GM23338 (cell line): Measurements from ENCODE around the gene RASGRP3. TPM values are rescaled to one million over a fixed set of nuclear protein-coding genes. Genes with fewer than 3 reads are reported as not detected.

Experiments
- ATAC-seq: fragments of 200-7000 bp; cut with Tn5 transposase; 3 replicates; pipeline ENCODE4 v1.9.1; 2020
- DNase-seq: peaks from one replicate; pipeline ENCODE4 v3.0.0-alpha.2; 2015; ENCODE audit warnings: low spot score
- H2AFZ ChIP-seq: fragments of 200-600 bp; sonication (generic); 2 replicates; pipeline ENCODE4 v1.8.0; 2016; ENCODE audit warnings: antibody characterized with exemption, mild to moderate bottlenecking, moderate library complexity
- H3F3A ChIP-seq: fragments of 200-600 bp; sonication (generic); replicated peaks from 2 replicates; pipeline ENCODE4 v1.8.0; 2017; ENCODE audit warnings: antibody characterized with exemption, mixed run types, low read depth
- H3K27ac ChIP-seq: fragments of 200-600 bp; sonication (generic); 2 replicates; pipeline ENCODE4 v1.6.1; 2016; ENCODE audit warnings: low read depth
- H3K27me3 ChIP-seq: fragments of 200-600 bp; sonication (generic); 2 replicates; pipeline ENCODE4 v1.8.0; 2016; ENCODE audit warnings: mild to moderate bottlenecking, mixed run types, moderate library complexity; ENCODE audit not compliant: insufficient read depth
- H3K36me3 ChIP-seq: fragments of 200-600 bp; sonication (generic); 2 replicates; pipeline ENCODE4 v1.8.0; 2016; ENCODE audit warnings: mild to moderate bottlenecking; ENCODE audit not compliant: insufficient read depth
- H3K4me1 ChIP-seq: fragments of 200-600 bp; sonication (generic); 2 replicates; pipeline ENCODE4 v1.8.0; 2016; ENCODE audit warnings: mild to moderate bottlenecking, moderate library complexity; ENCODE audit not compliant: insufficient read depth
- H3K4me2 ChIP-seq: fragments of 200-600 bp; sonication (generic); 2 replicates; pipeline ENCODE4 v1.7.1; 2017; ENCODE audit warnings: mixed run types
- H3K4me3 ChIP-seq: fragments of 200-600 bp; sonication (generic); 2 replicates; pipeline ENCODE4 v1.6.1; 2016; ENCODE audit warnings: mixed run types
- H3K79me2 ChIP-seq: fragments of 200-600 bp; sonication (generic); replicated peaks from 2 replicates; pipeline ENCODE4 v1.8.0; 2017; ENCODE audit warnings: mild to moderate bottlenecking; ENCODE audit not compliant: insufficient read depth
- H3K9me2 ChIP-seq: fragments of 200-600 bp; sonication (generic); 2 replicates; pipeline ENCODE4 v1.8.0; 2017; ENCODE audit not compliant: insufficient read depth
- H4K20me1 ChIP-seq: fragments of 200-600 bp; sonication (generic); replicated peaks from 2 replicates; pipeline ENCODE4 v1.8.0; 2017; ENCODE audit warnings: mild to moderate bottlenecking; ENCODE audit not compliant: insufficient read depth
- H3K27ac Mint-ChIP-seq: 2 replicates; pipeline ENCODE4 v1.8.0; 2020; ENCODE audit warnings: inconsistent platforms, mild to moderate bottlenecking, moderate library complexity, mixed read lengths
- H3K27me3 Mint-ChIP-seq: 3 replicates; pipeline ENCODE4 v1.8.0; 2022; ENCODE audit warnings: low read depth, mild to moderate bottlenecking, moderate library complexity, mixed read lengths, inconsistent platforms; ENCODE audit not compliant: insufficient read depth, poor library complexity
- H3K36me3 Mint-ChIP-seq: 3 replicates; pipeline ENCODE4 v1.8.0; 2021; ENCODE audit warnings: low read depth, mild to moderate bottlenecking, inconsistent platforms, moderate library complexity, mixed read lengths
- H3K4me1 Mint-ChIP-seq: 3 replicates; pipeline ENCODE4 v1.8.0; 2020; ENCODE audit warnings: mild to moderate bottlenecking, inconsistent platforms, mixed read lengths
- H3K4me3 Mint-ChIP-seq: 3 replicates; pipeline ENCODE4 v1.8.0; 2021; ENCODE audit warnings: moderate library complexity, mild to moderate bottlenecking, inconsistent platforms, mixed read lengths
- H3K9me3 Mint-ChIP-seq: 3 replicates; pipeline ENCODE4 v1.8.0; 2020; ENCODE audit warnings: moderate library complexity, mild to moderate bottlenecking, inconsistent platforms, mixed read lengths
- EZH2 ChIP-seq: fragments of 200-600 bp; sonication (generic); IDR thresholded peaks from one replicate; pipeline ENCODE4 v1.8.0; 2017; ENCODE audit warnings: antibody characterized with exemption, mild to moderate bottlenecking, low read depth; ENCODE audit not compliant: unreplicated experiment
- EZH2phosphoT487 ChIP-seq: fragments of 200-600 bp; sonication (generic); IDR thresholded peaks from one replicate; pipeline ENCODE4 v1.8.1; 2018; ENCODE audit warnings: antibody characterized with exemption; ENCODE audit not compliant: unreplicated experiment
- JUNB ChIP-seq: IDR thresholded peaks from one replicate; pipeline ENCODE4 v1.6.1; 2016; ENCODE audit warnings: antibody characterized with exemption; ENCODE audit not compliant: unreplicated experiment
- NANOG ChIP-seq: IDR thresholded peaks from 2 replicates; pipeline ENCODE4 v1.6.1; 2016; ENCODE audit warnings: antibody characterized with exemption, borderline replicate concordance
- STAT1 ChIP-seq: IDR thresholded peaks from one replicate; pipeline ENCODE4 v1.6.1; 2016; ENCODE audit warnings: antibody characterized with exemption; ENCODE audit not compliant: unreplicated experiment
- ZNF114 ChIP-seq: fragments of 250-450 bp; sonication (Bioruptor Pico); IDR thresholded peaks from 2 replicates; pipeline ENCODE4 v1.5.0; 2020; ENCODE audit warnings: mild to moderate bottlenecking, moderate library complexity
- polyA plus RNA-seq: library from polyadenylated mRNA; unstranded; fragments of >200 nt; fragmentation: Nextera tagmentation; extraction: Ambion mirVana; gene quantifications from 2 replicates; pipeline ENCODE4 v1.2.1, GENCODE V29; 2016
- total RNA-seq: library from RNA; depleted of rRNA; stranded (reverse); fragments of >200 nt; shearing (Covaris generic); gene quantifications from 2 replicates; pipeline ENCODE4 v1.2.3, GENCODE V29; 2014
- TF ChIP-seq, protein P1 (sequence below): fragments of 250-450 bp; sonication (Bioruptor Pico); IDR thresholded peaks from 2 replicates; pipeline ENCODE4 v1.5.0; 2020; ENCODE audit warnings: mild to moderate bottlenecking, moderate library complexity
- TF ChIP-seq, protein P2 (sequence below): IDR thresholded peaks from 2 replicates; pipeline ENCODE4 v1.6.1; 2016; ENCODE audit warnings: antibody characterized with exemption
- TF ChIP-seq, protein P3 (sequence below): IDR thresholded peaks from one replicate; pipeline ENCODE4 v1.6.1; 2018; ENCODE audit warnings: antibody characterized with exemption; ENCODE audit not compliant: unreplicated experiment

RASGRP3 gene
- total and polyA plus RNA-seq, 2 experiments from 2014 or later: 0.19 to 0.69 TPM

DNA sequence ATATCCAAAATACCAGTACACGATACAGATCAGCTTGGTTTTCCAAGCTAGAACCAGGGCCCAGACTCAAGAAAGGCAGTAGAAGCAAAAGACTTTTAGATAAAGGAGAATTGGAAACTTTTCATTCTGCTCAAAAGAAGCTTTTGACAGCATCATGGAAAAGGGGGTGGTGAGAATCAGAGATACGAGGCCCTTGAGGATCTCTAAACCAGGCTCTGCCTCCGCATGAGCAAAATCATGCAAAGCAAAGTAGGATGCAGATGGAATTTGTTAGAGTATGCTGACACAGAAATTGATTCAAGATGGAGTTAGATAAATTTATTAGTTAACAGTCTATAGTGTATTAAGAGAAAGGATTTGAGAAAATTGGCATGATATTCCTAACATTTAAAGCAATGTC, 82.9 kb downstream of the RASGRP3 start:
- Mint-ChIP-seq H3K27ac (no peak overlapping the region), H3K4me3 (no peak overlapping the region), H3K9me3 (no peaks in the 10 kb centered on the region; the same call in 2 of the 3 replicates), H3K27me3 (no peaks in the 10 kb centered on the region), H3K4me1 (peaks cover 15% of the 10 kb centered on the region), H3K36me3 (peaks cover 2% of the 10 kb centered on the region; the same call in 2 of the 3 replicates)
- no peaks in the 10 kb centered on the region for H3F3A ChIP-seq
- no peaks in the 10 kb centered on the region for H3K9me2 ChIP-seq
- H3K27ac ChIP-seq: no peak overlapping the region
- no peak overlapping the region for H2AFZ ChIP-seq
- H3K4me1 ChIP-seq: peaks cover 10% of the 10 kb centered on the region
- ATAC-seq: no peak
- H3K4me3 ChIP-seq: no peak overlapping the region
- TF ChIP-seq, protein P1, sequence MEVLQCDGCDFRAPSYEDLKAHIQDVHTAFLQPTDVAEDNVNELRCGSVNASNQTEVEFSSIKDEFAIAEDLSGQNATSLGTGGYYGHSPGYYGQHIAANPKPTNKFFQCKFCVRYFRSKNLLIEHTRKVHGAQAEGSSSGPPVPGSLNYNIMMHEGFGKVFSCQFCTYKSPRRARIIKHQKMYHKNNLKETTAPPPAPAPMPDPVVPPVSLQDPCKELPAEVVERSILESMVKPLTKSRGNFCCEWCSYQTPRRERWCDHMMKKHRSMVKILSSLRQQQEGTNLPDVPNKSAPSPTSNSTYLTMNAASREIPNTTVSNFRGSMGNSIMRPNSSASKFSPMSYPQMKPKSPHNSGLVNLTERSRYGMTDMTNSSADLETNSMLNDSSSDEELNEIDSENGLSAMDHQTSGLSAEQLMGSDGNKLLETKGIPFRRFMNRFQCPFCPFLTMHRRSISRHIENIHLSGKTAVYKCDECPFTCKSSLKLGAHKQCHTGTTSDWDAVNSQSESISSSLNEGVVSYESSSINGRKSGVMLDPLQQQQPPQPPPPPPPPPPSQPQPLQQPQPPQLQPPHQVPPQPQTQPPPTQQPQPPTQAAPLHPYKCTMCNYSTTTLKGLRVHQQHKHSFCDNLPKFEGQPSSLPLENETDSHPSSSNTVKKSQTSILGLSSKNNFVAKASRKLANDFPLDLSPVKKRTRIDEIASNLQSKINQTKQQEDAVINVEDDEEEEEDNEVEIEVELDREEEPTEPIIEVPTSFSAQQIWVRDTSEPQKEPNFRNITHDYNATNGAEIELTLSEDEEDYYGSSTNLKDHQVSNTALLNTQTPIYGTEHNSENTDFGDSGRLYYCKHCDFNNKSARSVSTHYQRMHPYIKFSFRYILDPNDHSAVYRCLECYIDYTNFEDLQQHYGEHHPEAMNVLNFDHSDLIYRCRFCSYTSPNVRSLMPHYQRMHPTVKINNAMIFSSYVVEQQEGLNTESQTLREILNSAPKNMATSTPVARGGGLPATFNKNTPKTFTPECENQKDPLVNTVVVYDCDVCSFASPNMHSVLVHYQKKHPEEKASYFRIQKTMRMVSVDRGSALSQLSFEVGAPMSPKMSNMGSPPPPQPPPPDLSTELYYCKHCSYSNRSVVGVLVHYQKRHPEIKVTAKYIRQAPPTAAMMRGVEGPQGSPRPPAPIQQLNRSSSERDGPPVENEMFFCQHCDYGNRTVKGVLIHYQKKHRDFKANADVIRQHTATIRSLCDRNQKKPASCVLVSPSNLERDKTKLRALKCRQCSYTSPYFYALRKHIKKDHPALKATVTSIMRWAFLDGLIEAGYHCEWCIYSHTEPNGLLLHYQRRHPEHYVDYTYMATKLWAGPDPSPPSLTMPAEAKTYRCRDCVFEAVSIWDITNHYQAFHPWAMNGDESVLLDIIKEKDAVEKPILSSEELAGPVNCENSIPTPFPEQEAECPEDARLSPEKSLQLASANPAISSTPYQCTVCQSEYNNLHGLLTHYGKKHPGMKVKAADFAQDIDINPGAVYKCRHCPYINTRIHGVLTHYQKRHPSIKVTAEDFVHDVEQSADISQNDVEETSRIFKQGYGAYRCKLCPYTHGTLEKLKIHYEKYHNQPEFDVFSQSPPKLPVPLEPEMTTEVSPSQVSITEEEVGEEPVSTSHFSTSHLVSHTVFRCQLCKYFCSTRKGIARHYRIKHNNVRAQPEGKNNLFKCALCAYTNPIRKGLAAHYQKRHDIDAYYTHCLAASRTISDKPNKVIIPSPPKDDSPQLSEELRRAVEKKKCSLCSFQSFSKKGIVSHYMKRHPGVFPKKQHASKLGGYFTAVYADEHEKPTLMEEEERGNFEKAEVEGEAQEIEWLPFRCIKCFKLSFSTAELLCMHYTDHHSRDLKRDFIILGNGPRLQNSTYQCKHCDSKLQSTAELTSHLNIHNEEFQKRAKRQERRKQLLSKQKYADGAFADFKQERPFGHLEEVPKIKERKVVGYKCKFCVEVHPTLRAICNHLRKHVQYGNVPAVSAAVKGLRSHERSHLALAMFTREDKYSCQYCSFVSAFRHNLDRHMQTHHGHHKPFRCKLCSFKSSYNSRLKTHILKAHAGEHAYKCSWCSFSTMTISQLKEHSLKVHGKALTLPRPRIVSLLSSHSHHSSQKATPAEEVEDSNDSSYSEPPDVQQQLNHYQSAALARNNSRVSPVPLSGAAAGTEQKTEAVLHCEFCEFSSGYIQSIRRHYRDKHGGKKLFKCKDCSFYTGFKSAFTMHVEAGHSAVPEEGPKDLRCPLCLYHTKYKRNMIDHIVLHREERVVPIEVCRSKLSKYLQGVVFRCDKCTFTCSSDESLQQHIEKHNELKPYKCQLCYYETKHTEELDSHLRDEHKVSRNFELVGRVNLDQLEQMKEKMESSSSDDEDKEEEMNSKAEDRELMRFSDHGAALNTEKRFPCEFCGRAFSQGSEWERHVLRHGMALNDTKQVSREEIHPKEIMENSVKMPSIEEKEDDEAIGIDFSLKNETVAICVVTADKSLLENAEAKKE (CRISPR knock-in tag): no peak
- TF ChIP-seq JUNB: no peak
- no peak for DNase-seq
- no peak overlapping the region for H3K4me2 ChIP-seq
- H3K27me3 ChIP-seq: no peaks in the 10 kb centered on the region
- H3K36me3 ChIP-seq: no peaks in the 10 kb centered on the region
- H4K20me1 ChIP-seq: no peaks in the 10 kb centered on the region
- H3K79me2 ChIP-seq: no peaks in the 10 kb centered on the region

DNA sequence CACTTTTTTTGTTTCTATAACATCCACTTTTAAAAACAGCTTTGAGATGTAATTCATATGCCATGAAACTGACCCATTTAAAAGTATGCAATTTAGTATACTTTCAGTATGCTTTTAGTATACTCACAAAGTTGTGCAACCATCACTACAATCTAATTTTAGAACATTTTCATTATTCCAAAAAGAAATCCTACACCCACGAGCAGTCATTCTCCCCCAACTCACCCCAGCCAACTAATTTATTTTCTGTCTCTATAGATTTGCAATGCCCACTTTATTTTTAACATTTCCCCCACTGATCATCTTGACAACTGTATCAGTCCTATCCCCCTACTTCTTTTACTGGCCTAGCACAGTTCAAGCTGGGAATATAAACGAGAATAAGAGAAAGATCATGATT, 83.6 kb downstream of the RASGRP3 start:
- no peak overlapping the region for H3K27ac Mint-ChIP-seq
- no peaks in the 10 kb centered on the region for H3K27me3 Mint-ChIP-seq
- H3K9me3 Mint-ChIP-seq: no peaks in the 10 kb centered on the region; the same call in 2 of the 3 replicates
- Histone ChIP-seq H3K36me3 (no peaks in the 10 kb centered on the region), H3K4me1 (peaks cover 8% of the 10 kb centered on the region), H3F3A (no peaks in the 10 kb centered on the region), H3K9me2 (no peaks in the 10 kb centered on the region), H3K4me2 (no peak overlapping the region), H3K27ac (no peak overlapping the region), H3K27me3 (no peaks in the 10 kb centered on the region), H3K79me2 (no peaks in the 10 kb centered on the region), H3K4me3 (no peak overlapping the region), H4K20me1 (no peaks in the 10 kb centered on the region), H2AFZ (no peak overlapping the region)
- H3K36me3 Mint-ChIP-seq: peaks cover 2% of the 10 kb centered on the region; the same call in 2 of the 3 replicates
- TF ChIP-seq, protein P2, sequence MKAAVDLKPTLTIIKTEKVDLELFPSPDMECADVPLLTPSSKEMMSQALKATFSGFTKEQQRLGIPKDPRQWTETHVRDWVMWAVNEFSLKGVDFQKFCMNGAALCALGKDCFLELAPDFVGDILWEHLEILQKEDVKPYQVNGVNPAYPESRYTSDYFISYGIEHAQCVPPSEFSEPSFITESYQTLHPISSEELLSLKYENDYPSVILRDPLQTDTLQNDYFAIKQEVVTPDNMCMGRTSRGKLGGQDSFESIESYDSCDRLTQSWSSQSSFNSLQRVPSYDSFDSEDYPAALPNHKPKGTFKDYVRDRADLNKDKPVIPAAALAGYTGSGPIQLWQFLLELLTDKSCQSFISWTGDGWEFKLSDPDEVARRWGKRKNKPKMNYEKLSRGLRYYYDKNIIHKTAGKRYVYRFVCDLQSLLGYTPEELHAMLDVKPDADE: no peak
- TF ChIP-seq ZNF114 (CRISPR knock-in tag): no peak
- no peak for TF ChIP-seq STAT1
- no peak for TF ChIP-seq JUNB
- TF ChIP-seq EZH2: no peak
- TF ChIP-seq, protein P3, sequence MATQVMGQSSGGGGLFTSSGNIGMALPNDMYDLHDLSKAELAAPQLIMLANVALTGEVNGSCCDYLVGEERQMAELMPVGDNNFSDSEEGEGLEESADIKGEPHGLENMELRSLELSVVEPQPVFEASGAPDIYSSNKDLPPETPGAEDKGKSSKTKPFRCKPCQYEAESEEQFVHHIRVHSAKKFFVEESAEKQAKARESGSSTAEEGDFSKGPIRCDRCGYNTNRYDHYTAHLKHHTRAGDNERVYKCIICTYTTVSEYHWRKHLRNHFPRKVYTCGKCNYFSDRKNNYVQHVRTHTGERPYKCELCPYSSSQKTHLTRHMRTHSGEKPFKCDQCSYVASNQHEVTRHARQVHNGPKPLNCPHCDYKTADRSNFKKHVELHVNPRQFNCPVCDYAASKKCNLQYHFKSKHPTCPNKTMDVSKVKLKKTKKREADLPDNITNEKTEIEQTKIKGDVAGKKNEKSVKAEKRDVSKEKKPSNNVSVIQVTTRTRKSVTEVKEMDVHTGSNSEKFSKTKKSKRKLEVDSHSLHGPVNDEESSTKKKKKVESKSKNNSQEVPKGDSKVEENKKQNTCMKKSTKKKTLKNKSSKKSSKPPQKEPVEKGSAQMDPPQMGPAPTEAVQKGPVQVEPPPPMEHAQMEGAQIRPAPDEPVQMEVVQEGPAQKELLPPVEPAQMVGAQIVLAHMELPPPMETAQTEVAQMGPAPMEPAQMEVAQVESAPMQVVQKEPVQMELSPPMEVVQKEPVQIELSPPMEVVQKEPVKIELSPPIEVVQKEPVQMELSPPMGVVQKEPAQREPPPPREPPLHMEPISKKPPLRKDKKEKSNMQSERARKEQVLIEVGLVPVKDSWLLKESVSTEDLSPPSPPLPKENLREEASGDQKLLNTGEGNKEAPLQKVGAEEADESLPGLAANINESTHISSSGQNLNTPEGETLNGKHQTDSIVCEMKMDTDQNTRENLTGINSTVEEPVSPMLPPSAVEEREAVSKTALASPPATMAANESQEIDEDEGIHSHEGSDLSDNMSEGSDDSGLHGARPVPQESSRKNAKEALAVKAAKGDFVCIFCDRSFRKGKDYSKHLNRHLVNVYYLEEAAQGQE: no peak
- no peak for TF ChIP-seq NANOG
- no peak for TF ChIP-seq EZH2phosphoT487
- ATAC-seq: no peak
- H3K4me1 Mint-ChIP-seq: peaks cover 10% of the 10 kb centered on the region
- DNase-seq: no peak
- no peak overlapping the region for H3K4me3 Mint-ChIP-seq
